H1 (cell line): ENCODE measurements around the gene ZNF830. TPM values are rescaled to one million over a fixed set of nuclear protein-coding genes. Genes with fewer than 3 reads are reported as not detected.
"Not testable (repeated sequence)": the region's sequence is repeated elsewhere in the genome, so short reads cannot be mapped to it uniquely, and the experiment has no call there.

Experiments used
- CTCF ChIA-PET: fragments of 300-600 bp; sonication (Branson Sonifier 250); formaldehyde crosslinking; loops from one replicate; lab custom pipeline; 2021; ENCODE audit not compliant: partially characterized antibody; lab: Charles Lee
- POLR2A ChIA-PET: fragments of 300-600 bp; sonication (Branson Sonifier 250); formaldehyde crosslinking; loops from one replicate; lab custom pipeline; 2021; ENCODE audit warnings: inconsistent platforms; ENCODE audit not compliant: partially characterized antibody; lab: Charles Lee
- DNase-seq, 2 experiments: peaks; one replicate each; pipeline versions ENCODE4 v3.0.0 to v3.0.0-alpha.2; 2010 to 2022; ENCODE audit warnings: low spot score in 2 of 2, low read depth in 1 of 2, mixed read lengths in 1 of 2
- FAIRE-seq: peaks from 2 replicates; lab custom pipeline; 2011; peaks lifted over from hg19 to GRCh38; lab: Jason Lieb, UNC
- H2AFZ ChIP-seq: 2 replicates; pipeline ENCODE4 v1.8.1; 2012; ENCODE audit warnings: low read length, inconsistent platforms
- H2AK5ac ChIP-seq: 2 replicates; pipeline ENCODE4 v1.6.1; 2013; ENCODE audit warnings: low read depth, low read length
- H2BK120ac ChIP-seq: replicated peaks from 2 replicates; pipeline ENCODE3; 2013; ENCODE audit warnings: low read depth, low read length, inconsistent platforms
- H2BK12ac ChIP-seq: 2 replicates; pipeline ENCODE4 v1.6.1; 2013; ENCODE audit warnings: low read depth, low read length
- H2BK15ac ChIP-seq: 2 replicates; pipeline ENCODE4 v1.6.1; 2013; ENCODE audit warnings: low read length
- H2BK20ac ChIP-seq: 2 replicates; pipeline ENCODE4 v1.6.1; 2013; ENCODE audit warnings: low read length
- H2BK5ac ChIP-seq: 2 replicates; pipeline ENCODE4 v1.6.1; 2013; ENCODE audit warnings: low read depth, low read length
- H3K14ac ChIP-seq: 2 replicates; pipeline ENCODE4 v1.6.1; 2013; ENCODE audit warnings: inconsistent platforms; ENCODE audit not compliant: insufficient read length
- H3K18ac ChIP-seq: 2 replicates; pipeline ENCODE4 v1.6.1; 2013; ENCODE audit warnings: low read length; ENCODE audit errors: extremely low read depth
- H3K23ac ChIP-seq: 2 replicates; pipeline ENCODE4 v1.6.1; 2013; ENCODE audit warnings: inconsistent platforms; ENCODE audit not compliant: insufficient read length
- H3K23me2 ChIP-seq: 2 replicates; pipeline ENCODE4 v1.6.1; 2013; ENCODE audit warnings: low read depth, low read length
- H3K27ac ChIP-seq: 2 replicates; pipeline ENCODE4 v1.6.1; 2011; ENCODE audit warnings: low read depth, low read length, inconsistent platforms
- H3K27me3 ChIP-seq, 4 experiments: replicated peaks in 1 of 4; 1 replicate in 1 of 4; 2 replicates in 3 of 4; pipeline versions ENCODE4 v1.6.1 to v1.8.1; 2011 to 2013; ENCODE audit warnings: low read length in 3 of 4, mild to moderate bottlenecking in 3 of 4, inconsistent platforms in 2 of 4, mixed read lengths in 2 of 4, moderate library complexity in 1 of 4; ENCODE audit not compliant: control insufficient read depth in 3 of 4, insufficient read depth in 3 of 4; ENCODE audit errors: extremely low read depth in 1 of 4
- H3K36me3 ChIP-seq, 4 experiments: 2 replicates each; pipeline versions ENCODE4 v1.6.1 to v1.8.1; 2011 to 2013; ENCODE audit warnings: mild to moderate bottlenecking in 4 of 4, low read length in 3 of 4, moderate library complexity in 2 of 4, control low read depth in 1 of 4, inconsistent platforms in 1 of 4; ENCODE audit not compliant: insufficient read depth in 4 of 4, control insufficient read depth in 2 of 4
- H3K4ac ChIP-seq: replicated peaks from 2 replicates; pipeline ENCODE3; 2013; ENCODE audit warnings: low read length, low read depth, mixed read lengths, inconsistent platforms; ENCODE audit not compliant: insufficient read length
- H3K4me1 ChIP-seq, 4 experiments: replicated peaks in 1 of 4; 1 replicate in 1 of 4; 2 replicates in 3 of 4; pipeline versions ENCODE4 v1.6.1 to v1.8.1; 2011 to 2013; ENCODE audit warnings: low read length in 3 of 4, inconsistent platforms in 2 of 4, mixed read lengths in 1 of 4; ENCODE audit not compliant: insufficient read depth in 4 of 4, control insufficient read depth in 3 of 4
- H3K4me2 ChIP-seq, 2 experiments: 2 replicates each; pipeline versions ENCODE4 v1.6.1 to v1.8.1; 2011 to 2013; ENCODE audit warnings: low read depth in 2 of 2, low read length in 2 of 2, control low read depth in 1 of 2, inconsistent platforms in 1 of 2, mild to moderate bottlenecking in 1 of 2; ENCODE audit not compliant: insufficient read depth in 1 of 2
- H3K4me3 ChIP-seq, 4 experiments: fragments of 200-600, 300-600 bp in 1 of 4; sonication (generic), shearing (Covaris generic), sonication (Bioruptor Twin) in 1 of 4; 2 replicates each; pipeline versions ENCODE4 v1.5.1 to v1.8.1; 2011 to 2016; ENCODE audit warnings: low read length in 4 of 4, low read depth in 3 of 4, control low read depth in 2 of 4, inconsistent platforms in 2 of 4, mild to moderate bottlenecking in 2 of 4, mixed read lengths in 1 of 4, moderate library complexity in 1 of 4; ENCODE audit not compliant: insufficient read depth in 2 of 4; ENCODE audit errors: extremely low read depth in 1 of 4
- H3K56ac ChIP-seq: replicated peaks from 2 replicates; pipeline ENCODE3; 2013; ENCODE audit warnings: low read depth, mild to moderate bottlenecking, mixed read lengths, low read length, inconsistent platforms; ENCODE audit not compliant: insufficient read length
- H3K79me1 ChIP-seq: 2 replicates; pipeline ENCODE4 v1.6.1; 2013; ENCODE audit warnings: low read depth, low read length, control low read depth
- H3K79me2 ChIP-seq, 2 experiments: 2 replicates each; pipeline versions ENCODE4 v1.6.1 to v1.8.1; 2012 to 2013; ENCODE audit warnings: low read length in 2 of 2, mild to moderate bottlenecking in 2 of 2, inconsistent platforms in 1 of 2; ENCODE audit not compliant: insufficient read depth in 2 of 2, control insufficient read depth in 1 of 2
- H3K9ac ChIP-seq, 4 experiments: replicated peaks in 1 of 4; 1 replicate in 1 of 4; 2 replicates in 3 of 4; pipeline versions ENCODE4 v1.6.1 to v1.8.1; 2011 to 2013; ENCODE audit warnings: low read depth in 3 of 4, low read length in 3 of 4, control low read depth in 2 of 4, mild to moderate bottlenecking in 2 of 4, moderate library complexity in 2 of 4, inconsistent platforms in 1 of 4; ENCODE audit errors: extremely low read depth in 1 of 4
- H3K9me3 ChIP-seq, 2 experiments: 2 replicates each; pipeline versions ENCODE4 v1.6.1 to v1.8.1; 2012 to 2013; ENCODE audit warnings: mild to moderate bottlenecking in 2 of 2, moderate library complexity in 2 of 2, control low read depth in 1 of 2, inconsistent platforms in 1 of 2, low read depth in 1 of 2, low read length in 1 of 2, mixed read lengths in 1 of 2; ENCODE audit not compliant: insufficient read depth in 2 of 2
- H4K20me1 ChIP-seq, 2 experiments: replicated peaks in 1 of 2; 2 replicates each; pipeline versions ENCODE3 to v1.8.1; 2011 to 2013; ENCODE audit warnings: inconsistent platforms in 2 of 2, low read length in 2 of 2, mild to moderate bottlenecking in 1 of 2; ENCODE audit not compliant: insufficient read depth in 2 of 2, control insufficient read depth in 1 of 2
- H4K5ac ChIP-seq: 2 replicates; pipeline ENCODE4 v1.6.1; 2013; ENCODE audit warnings: low read length, low read depth, mixed read lengths, inconsistent platforms; ENCODE audit not compliant: insufficient read length
- H4K8ac ChIP-seq: 2 replicates; pipeline ENCODE4 v1.8.0; 2013; ENCODE audit warnings: mild to moderate bottlenecking, moderate library complexity, low read length, inconsistent platforms; ENCODE audit not compliant: insufficient read depth; ENCODE audit errors: extremely low read depth
- H4K91ac ChIP-seq: replicated peaks from 2 replicates; pipeline ENCODE3; 2013; ENCODE audit warnings: low read length, mixed read lengths, inconsistent platforms; ENCODE audit not compliant: insufficient read length
- MAFK ChIP-seq: IDR thresholded peaks from 2 replicates; pipeline ENCODE4 v1.6.1; 2012; ENCODE audit warnings: low read depth, mild to moderate bottlenecking, improper control_type of control experiment, low read length
- WGBS, 2 experiments: shearing (Covaris generic) in 1 of 2; methylation state at CpG; one replicate each; pipeline versions ENCODE4 v1.1.6 to v1.1.7; 2013 to 2015; ENCODE audit warnings: low lambda C conversion rate in 2 of 2, mixed read lengths in 2 of 2, inconsistent platforms in 1 of 2, low coverage in 1 of 2, missing lambda C conversion rate in 1 of 2; ENCODE audit not compliant: insufficient replicate concordance in 2 of 2, insufficient coverage in 1 of 2, insufficient read length in 1 of 2; ENCODE audit errors: extremely low coverage in 1 of 2, missing lambda C conversion rate in 1 of 2; 5-methylcytosine and 5-hydroxymethylcytosine counted together
- polyA plus RNA-seq, 7 experiments: library from polyadenylated mRNA; depleted of rRNA in 3 of 7; stranded (reverse) in 5 of 7; unstranded in 2 of 7; fragments of >200 nt in 5 of 7; fragments of 200-250 nt in 2 of 7; gene quantifications; 1 replicate in 5 of 7; 2 replicates in 1 of 7; 4 replicates in 1 of 7; pipeline versions ENCODE4 v1.2.1 to v1.2.3, GENCODE V29; 2011 to 2013; ENCODE audit warnings: missing spikeins in 2 of 7, mixed read lengths in 2 of 7
- total RNA-seq: library from RNA; stranded (reverse); fragmentation: NEBNext Ultra II Directional; extraction: Animal tissue kit (Norgen Biotek cat#: 25700); gene quantifications from 2 replicates; pipeline ENCODE4 v1.2.1, GENCODE V29; 2021

The ZNF830 gene
- total and polyA plus RNA-seq, 2 of the 8 experiments (the other 6 are each of a cell fraction or from before 2014, with no cell fraction given): 4.2 to 19.9 TPM

DNA sequence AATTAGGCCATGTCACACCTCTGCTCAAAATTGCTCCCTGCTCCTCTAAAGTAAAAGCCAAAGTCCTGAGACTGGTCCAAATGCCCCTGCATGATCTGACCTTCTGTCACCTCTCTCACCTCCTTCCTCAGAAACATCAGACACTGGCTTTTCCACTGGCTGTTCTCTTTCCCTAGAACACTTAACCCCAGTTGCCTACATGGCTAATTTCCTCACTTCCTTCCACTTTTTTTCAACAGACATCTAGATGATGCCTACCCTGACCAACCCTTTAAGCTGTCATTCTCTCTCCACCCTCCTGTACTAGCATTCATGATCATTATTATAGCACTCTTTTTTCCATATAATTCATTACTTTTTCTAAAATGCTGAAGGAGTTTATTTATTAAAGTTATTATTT lies 31.1 kb upstream of the ZNF830 start:
- Histone ChIP-seq H2BK15ac (no peak overlapping the region), H3K9ac (no peak overlapping the region)
- no peak for TF ChIP-seq MAFK
- TF ChIP-seq, all 59 proteins: peak for 0
- no peak overlapping the region for H2BK12ac ChIP-seq
- DNase-seq (no peak), FAIRE-seq (no peak)
- no peak overlapping the region for H3K27ac ChIP-seq
- H3K14ac ChIP-seq: no peak overlapping the region
- no peak overlapping the region for H4K5ac ChIP-seq
- no peak overlapping the region for H3K23ac ChIP-seq
- no peaks in the 10 kb centered on the region for H3K9me3 ChIP-seq
- no peak overlapping the region for H2AK5ac ChIP-seq
- no peak overlapping the region for H4K8ac ChIP-seq
- H3K4me1 ChIP-seq: no peaks in the 10 kb centered on the region
- H3K79me1 ChIP-seq: no peaks in the 10 kb centered on the region
- ChIA-PET POLR2A (no interaction called here), CTCF (interaction anchor here (0.8 kb wide), 1 partner anchor 388 kb away, joined by 4 read pairs; no protein-coding TSS in a partner anchor)
- no peaks in the 10 kb centered on the region for H3K23me2 ChIP-seq
- H4K20me1 ChIP-seq: no peaks in the 10 kb centered on the region
- H3K4me2 ChIP-seq: no peak overlapping the region
- H2BK5ac ChIP-seq: no peak overlapping the region
- no peak overlapping the region for H4K91ac ChIP-seq
- no peak overlapping the region for H2AFZ ChIP-seq
- no peak overlapping the region for H2BK120ac ChIP-seq
- no peak overlapping the region for H3K4ac ChIP-seq
- H3K79me2 ChIP-seq: no peaks in the 10 kb centered on the region
- H3K27me3 ChIP-seq: no peaks in the 10 kb centered on the region
- no peaks in the 10 kb centered on the region for H3K36me3 ChIP-seq
- no peak overlapping the region for H2BK20ac ChIP-seq
- H3K18ac ChIP-seq: no peak overlapping the region
- no peak overlapping the region for H3K56ac ChIP-seq
- H3K4me3 ChIP-seq: no peak overlapping the region

DNA sequence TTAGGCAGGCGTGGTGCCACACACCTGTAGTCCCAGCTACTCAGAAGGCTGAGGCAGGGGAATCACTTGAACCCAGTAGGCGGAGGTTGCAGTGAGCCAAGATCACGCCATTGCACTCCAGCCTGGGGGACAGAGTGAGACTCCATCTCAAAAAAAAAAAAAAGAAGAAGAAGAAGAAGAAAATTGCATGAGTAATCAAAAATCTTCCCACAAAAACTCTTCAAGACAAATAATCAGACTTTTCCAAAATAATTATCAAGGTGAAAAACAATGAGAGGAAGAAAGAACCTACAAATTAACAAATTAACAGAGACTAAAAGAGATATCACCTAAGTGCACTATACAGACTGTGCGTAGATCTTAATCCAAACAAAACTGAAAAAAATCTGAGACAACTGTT lies 10.6 kb upstream of the ZNF830 start:
- H3K9ac ChIP-seq, H2AK5ac ChIP-seq, H3K14ac ChIP-seq, DNase-seq, H4K91ac ChIP-seq, H2BK20ac ChIP-seq, H4K20me1 ChIP-seq, H3K79me1 ChIP-seq, H4K8ac ChIP-seq, H4K5ac ChIP-seq, H2BK120ac ChIP-seq, H2BK12ac ChIP-seq, H3K18ac ChIP-seq, H2BK5ac ChIP-seq, FAIRE-seq, H3K27me3 ChIP-seq, H2BK15ac ChIP-seq, CTCF ChIA-PET, H3K4me2 ChIP-seq, H3K23me2 ChIP-seq, H3K23ac ChIP-seq, H3K4ac ChIP-seq, H2AFZ ChIP-seq, H3K9me3 ChIP-seq, H3K4me1 ChIP-seq, H3K4me3 ChIP-seq, H3K56ac ChIP-seq, H3K79me2 ChIP-seq, H3K27ac ChIP-seq, H3K36me3 ChIP-seq: not testable (repeated sequence)
- 87% methylated on average over 2 of the region's 4 CpGs; no CpG with 5 or more reads in 1 of the 2 experiments for WGBS, 2 experiments
- POLR2A ChIA-PET: interaction anchor here (2.3 kb wide), 1 partner anchor 18 kb away, joined by 5 read pairs; no protein-coding TSS in a partner anchor
